Heart left ventricle (tissue), 13 donors: ENCODE measurements around the gene MCUB.

Source experiments
- CTCF ChIP-seq, 12 donors: fragments of 200-600 bp; sonication (generic) in 4 of 12; IDR thresholded peaks; one replicate each; pipeline versions ENCODE4 v1.5.0 to v1.8.0; 2018 to 2022; ENCODE audit warnings: antibody characterized with exemption in 12 of 12, mild to moderate bottlenecking in 5 of 12
- POLR2A ChIP-seq, 2 donors: fragments of 450-650 bp; IDR thresholded peaks; one replicate each; pipeline ENCODE4 v1.6.1; 2017; ENCODE audit warnings: antibody characterized with exemption in 2 of 2, mild to moderate bottlenecking in 2 of 2, moderate library complexity in 2 of 2
- donor health status: ischemic (EF 13 %, LVEDD 7.1; RV severe dilation, severe dysfunction).
- donor health status: DM: no; HTN: yes; CAD: no.
- donor health status: DM: no; HTN: no; CAD: no.
- donor health status: ischemic (EF 25% LVEDD 6.9; RV normal size, moderate dysfunction).
- donor health status: ischemic (EF 25% LVEDD 5.7; RV mildly dilated, moderate dysfunction).
- donor health status: ischemic (EF 35%, LVEDD 5.7; RV mildly dilated, moderate dysfunction).
- donor health status: nonischemic (EF 11% LVEDD 7.7; RV severe dilation, severe dysfunction).
- donor health status: DM: yes; HTN: yes; CAD: no.
- donor health status: PGD.
- donor health status: ischemic (EF 29% LVEDD 5.4; RV normal size, mild dysfunction).
- donor health status: nonischemic (EF 23%, LVEDD 6.1; RV moderate dilation, normal function).

GRCh38 chr4:109655396-109655795 is 95.3 kb downstream of the MCUB start:
- no peak for TF ChIP-seq CTCF (IDR thresholded peaks at IDR 0.05)
- no peak for TF ChIP-seq POLR2A (IDR thresholded peaks at IDR 0.05)
